SU-DHL-6 (cell line): ENCODE measurements around the gene ERCC4.

Experiments
- H2AFZ ChIP-seq: fragments of 200-600 bp; sonication (generic); 2 replicates; pipeline ENCODE4 v1.6.1; 2014; ENCODE audit warnings: low read depth, mild to moderate bottlenecking, moderate library complexity, mixed read lengths, antibody characterized with exemption, low read length; ENCODE audit not compliant: severe bottlenecking
- H3F3A ChIP-seq: fragments of 200-600 bp; shearing (Covaris generic); 2 replicates; pipeline ENCODE4 v1.6.0; 2016; ENCODE audit warnings: antibody characterized with exemption, mild to moderate bottlenecking; ENCODE audit not compliant: insufficient read depth
- H3K27ac ChIP-seq: fragments of 200-600 bp; sonication (generic); 2 replicates; pipeline ENCODE4 v1.5.1; 2016; ENCODE audit warnings: low read depth, mild to moderate bottlenecking, low read length, moderate library complexity, mixed read lengths
- H3K27me3 ChIP-seq: fragments of 200-600 bp; sonication (generic), shearing (Covaris generic); 2 replicates; pipeline ENCODE4 v1.6.0; 2014; ENCODE audit warnings: mild to moderate bottlenecking, low read length
- H3K36me3 ChIP-seq: fragments of 200-600 bp; sonication (generic); 2 replicates; pipeline ENCODE4 v1.6.1; 2014; ENCODE audit warnings: mild to moderate bottlenecking, low read length, mixed read lengths
- H3K4me2 ChIP-seq: fragments of 300-600, 200-600 bp; shearing (Covaris generic), sonication (generic); 2 replicates; pipeline ENCODE4 v1.6.0; 2014; ENCODE audit warnings: low read length, low read depth, mild to moderate bottlenecking; ENCODE audit not compliant: poor library complexity, severe bottlenecking
- H3K4me3 ChIP-seq: fragments of 200-600 bp; sonication (generic); 2 replicates; pipeline ENCODE4 v1.5.1; 2014; ENCODE audit warnings: antibody characterized with exemption, low read length, mild to moderate bottlenecking, mixed read lengths; ENCODE audit not compliant: insufficient read depth, poor library complexity, severe bottlenecking
- H3K79me2 ChIP-seq: fragments of 200-600 bp; sonication (generic); 2 replicates; pipeline ENCODE4 v1.6.1; 2014; ENCODE audit warnings: mild to moderate bottlenecking, low read length, moderate library complexity; ENCODE audit not compliant: insufficient read depth
- H3K9ac ChIP-seq: fragments of 200-600 bp; sonication (generic); 2 replicates; pipeline ENCODE4 v1.7.0; 2014; ENCODE audit warnings: mild to moderate bottlenecking, low read length
- H3K9me2 ChIP-seq: fragments of 200-600 bp; sonication (generic); replicated peaks from 2 replicates; pipeline ENCODE4 v1.6.1; 2014; ENCODE audit warnings: low read length; ENCODE audit not compliant: insufficient read depth
- H3K9me3 ChIP-seq: fragments of 200-600 bp; sonication (generic); 2 replicates; pipeline ENCODE4 v1.6.1; 2014; ENCODE audit warnings: low read length, mixed read lengths; ENCODE audit not compliant: insufficient read depth
- H4K20me1 ChIP-seq: fragments of 200-600 bp; sonication (generic); 2 replicates; pipeline ENCODE4 v1.6.1; 2014; ENCODE audit warnings: low read depth, mild to moderate bottlenecking, antibody characterized with exemption, low read length, moderate library complexity, mixed read lengths
- EZH2phosphoT487 ChIP-seq: fragments of 200-600 bp; sonication (generic), shearing (Covaris generic); conservative IDR thresholded peaks from 2 replicates; pipeline ENCODE4 v1.6.1; 2018; ENCODE audit warnings: mild to moderate bottlenecking, antibody characterized with exemption, low read length, moderate library complexity, mixed read lengths
- TF ChIP-seq, protein P1 (sequence below): fragments of 200-600 bp; sonication (generic); IDR thresholded peaks from one replicate; pipeline ENCODE4 v1.5.1; 2017; ENCODE audit warnings: antibody characterized with exemption, mild to moderate bottlenecking, low read length, moderate library complexity; ENCODE audit not compliant: insufficient read depth, poor library complexity, severe bottlenecking

ERCC4 gene

DNA sequence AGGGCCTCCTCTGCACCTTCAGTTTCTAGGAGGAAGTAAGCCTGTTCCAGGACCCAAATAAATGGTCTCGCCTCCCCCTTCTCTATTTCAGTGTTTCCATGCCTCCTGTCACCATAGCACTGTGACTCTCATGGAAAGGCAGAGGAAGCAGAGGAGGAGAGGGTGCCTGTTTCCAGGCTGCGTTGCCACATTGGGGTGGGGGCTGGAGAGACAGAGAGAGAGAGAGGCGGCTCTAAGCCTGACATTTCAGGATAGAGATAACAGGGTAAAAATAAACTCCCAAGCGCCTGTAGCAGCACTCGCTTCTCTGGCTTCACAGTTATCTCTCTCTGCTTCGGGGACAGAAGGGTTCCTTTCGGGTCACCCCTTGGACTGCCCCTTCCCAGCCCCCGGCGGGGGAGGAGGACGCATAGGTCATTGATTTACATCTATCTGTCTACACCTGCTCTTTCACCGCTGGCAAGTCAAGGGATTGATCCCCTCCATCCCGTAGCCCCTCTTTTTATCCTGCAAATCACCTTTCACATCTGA lies 80.0 kb downstream of the ERCC4 start:
- Histone ChIP-seq H2AFZ (peak overlapping the region; percentile 62), H3K36me3 (no peaks in the 10 kb centered on the region), H3K4me3 (no peak overlapping the region), H3F3A (0 out of 2 replicates have a peak, but pooled peaks cover 6% of the 10 kb centered on the region), H3K79me2 (no peaks in the 10 kb centered on the region), H3K27me3 (no peaks in the 10 kb centered on the region), H3K27ac (no peak overlapping the region), H3K4me2 (no peak overlapping the region), H3K9me2 (no peaks in the 10 kb centered on the region), H4K20me1 (no peaks in the 10 kb centered on the region), H3K9me3 (no peaks in the 10 kb centered on the region), H3K9ac (no peak overlapping the region)
- TF ChIP-seq, protein P1, sequence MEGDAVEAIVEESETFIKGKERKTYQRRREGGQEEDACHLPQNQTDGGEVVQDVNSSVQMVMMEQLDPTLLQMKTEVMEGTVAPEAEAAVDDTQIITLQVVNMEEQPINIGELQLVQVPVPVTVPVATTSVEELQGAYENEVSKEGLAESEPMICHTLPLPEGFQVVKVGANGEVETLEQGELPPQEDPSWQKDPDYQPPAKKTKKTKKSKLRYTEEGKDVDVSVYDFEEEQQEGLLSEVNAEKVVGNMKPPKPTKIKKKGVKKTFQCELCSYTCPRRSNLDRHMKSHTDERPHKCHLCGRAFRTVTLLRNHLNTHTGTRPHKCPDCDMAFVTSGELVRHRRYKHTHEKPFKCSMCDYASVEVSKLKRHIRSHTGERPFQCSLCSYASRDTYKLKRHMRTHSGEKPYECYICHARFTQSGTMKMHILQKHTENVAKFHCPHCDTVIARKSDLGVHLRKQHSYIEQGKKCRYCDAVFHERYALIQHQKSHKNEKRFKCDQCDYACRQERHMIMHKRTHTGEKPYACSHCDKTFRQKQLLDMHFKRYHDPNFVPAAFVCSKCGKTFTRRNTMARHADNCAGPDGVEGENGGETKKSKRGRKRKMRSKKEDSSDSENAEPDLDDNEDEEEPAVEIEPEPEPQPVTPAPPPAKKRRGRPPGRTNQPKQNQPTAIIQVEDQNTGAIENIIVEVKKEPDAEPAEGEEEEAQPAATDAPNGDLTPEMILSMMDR = no peak

DNA sequence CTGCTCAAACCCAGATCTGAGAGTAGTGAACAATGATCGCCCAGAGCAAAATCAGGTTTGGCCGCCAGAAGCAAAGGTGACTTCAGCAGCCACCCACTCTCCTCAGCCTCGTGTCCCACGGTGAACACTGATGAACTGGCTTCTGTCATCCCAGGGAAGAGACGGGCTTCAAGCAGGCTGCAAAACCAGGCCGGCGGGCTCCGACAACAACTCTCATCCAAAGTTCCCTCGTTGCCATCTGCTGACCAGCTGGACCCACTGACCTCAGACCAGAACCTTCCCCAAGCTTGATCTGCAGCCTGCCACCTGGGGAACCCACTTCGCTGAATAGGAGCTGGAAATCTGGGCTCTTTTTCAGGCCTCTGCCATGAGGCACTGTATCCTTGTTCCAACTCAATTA lies 81.6 kb downstream of the ERCC4 start:
- H3F3A ChIP-seq = 0 out of 2 replicates have a peak, but pooled peaks cover 6% of the 10 kb centered on the region
- no peaks in the 10 kb centered on the region for H4K20me1 ChIP-seq
- H3K9me3 ChIP-seq = no peaks in the 10 kb centered on the region
- H3K9ac ChIP-seq = no peak overlapping the region
- H3K79me2 ChIP-seq = no peaks in the 10 kb centered on the region
- no peak overlapping the region for H3K4me3 ChIP-seq
- H3K36me3 ChIP-seq = no peaks in the 10 kb centered on the region
- no peaks in the 10 kb centered on the region for H3K9me2 ChIP-seq
- no peaks in the 10 kb centered on the region for H3K27me3 ChIP-seq
- TF ChIP-seq, protein P1 = no peak
- no peak for TF ChIP-seq EZH2phosphoT487
- no peak overlapping the region for H3K4me2 ChIP-seq
- H2AFZ ChIP-seq = no peak overlapping the region
- H3K27ac ChIP-seq = no peak overlapping the region
